Stimulated activated CD8-positive, alpha-beta memory T cell treated with anti-CD3 and anti-CD28 coated beads, Interleukin-12 subunit alpha, Interleukin-12 subunit beta, amount 100 ng/mL, for 1 hour (primary cell): ENCODE measurements around the gene SH3RF1.

ENCODE experiments used
- DNase-seq: peaks from one replicate; pipeline ENCODE4 v3.0.0-alpha.2; 2020; ENCODE audit warnings: low read depth

SH3RF1 gene

DNA sequence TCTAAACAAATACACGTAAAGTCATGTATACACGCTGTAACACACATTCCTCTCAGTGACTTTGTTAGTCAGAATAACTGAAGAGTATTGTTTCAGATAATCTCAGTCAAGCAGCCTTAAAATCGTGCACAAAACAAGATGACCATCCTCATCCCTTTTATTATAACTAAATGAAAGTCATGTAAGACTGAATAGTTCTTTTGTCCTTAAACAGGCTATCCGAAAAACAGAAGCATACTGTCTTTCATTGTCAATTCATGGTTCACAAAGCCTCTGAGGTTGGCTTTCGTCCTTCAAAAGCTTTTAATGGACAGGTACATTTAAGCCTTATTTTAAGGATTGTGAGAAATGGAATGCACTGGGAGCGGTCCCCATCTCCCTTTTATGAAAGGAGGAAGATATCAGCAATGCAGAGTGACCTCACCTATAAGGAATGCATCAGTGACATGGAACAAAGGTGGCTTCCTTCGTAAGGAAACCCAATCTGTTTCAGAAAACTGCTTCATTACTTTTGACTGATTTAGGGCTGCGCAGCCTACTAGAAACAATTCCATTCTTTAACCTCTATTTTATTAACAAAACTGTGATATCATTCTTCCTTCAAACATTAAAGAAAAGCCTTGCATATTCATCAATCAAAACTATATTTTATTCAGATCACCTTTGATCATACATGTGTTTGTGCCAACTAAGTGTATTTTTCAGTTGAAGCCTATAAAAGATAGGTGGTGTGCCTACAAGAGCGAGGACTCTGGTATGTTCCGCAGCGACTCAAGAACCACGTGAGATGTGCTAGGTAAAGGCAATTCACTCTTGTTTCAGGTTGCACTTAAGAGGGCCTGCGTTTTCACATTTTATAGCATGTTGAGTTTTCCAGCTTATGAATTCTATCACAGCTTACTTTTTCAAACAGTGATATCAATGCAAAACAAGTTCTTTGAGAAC, 19.2 kb downstream of the SH3RF1 start:
- no peak for DNase-seq

DNA sequence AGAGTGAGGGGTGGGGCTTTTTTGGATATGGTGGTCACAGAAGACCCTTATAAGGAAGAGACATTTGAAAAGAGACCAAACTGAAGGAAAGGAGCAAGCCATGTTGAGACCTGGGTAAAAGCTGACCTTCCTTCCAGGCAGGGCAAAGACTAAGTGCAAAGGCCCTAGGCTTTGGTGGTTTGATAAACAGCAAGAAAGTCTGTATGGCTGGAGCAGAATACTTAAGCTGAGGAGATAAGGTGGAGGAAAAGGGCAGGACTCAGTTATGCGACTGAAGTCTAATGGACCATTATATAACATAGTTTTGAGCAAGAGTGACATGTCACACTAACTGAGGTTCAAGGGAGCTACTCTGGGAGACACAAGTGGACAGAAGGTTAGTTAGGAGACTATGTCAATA, 20.0 kb downstream of the SH3RF1 start:
- DNase-seq: no peak

DNA sequence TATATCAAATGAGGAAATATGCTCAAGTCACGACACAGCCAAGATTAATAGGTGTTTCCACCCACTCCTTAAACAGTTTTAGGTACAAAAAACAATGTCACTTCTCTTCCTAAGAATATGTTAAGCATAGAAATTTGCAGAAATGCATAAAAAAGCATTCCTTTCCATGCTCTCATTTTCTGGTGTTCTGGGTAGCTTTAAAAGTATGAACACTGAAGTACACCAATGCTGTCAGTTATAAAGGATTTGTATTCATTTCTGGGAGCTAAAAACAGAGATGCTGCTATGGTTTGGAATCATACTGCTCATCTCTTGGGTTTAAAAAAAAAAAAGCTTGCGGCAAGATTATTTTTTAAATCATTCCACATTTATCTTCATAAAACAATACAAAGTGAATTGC, 20.8 kb downstream of the SH3RF1 start:
- no peak for DNase-seq

DNA sequence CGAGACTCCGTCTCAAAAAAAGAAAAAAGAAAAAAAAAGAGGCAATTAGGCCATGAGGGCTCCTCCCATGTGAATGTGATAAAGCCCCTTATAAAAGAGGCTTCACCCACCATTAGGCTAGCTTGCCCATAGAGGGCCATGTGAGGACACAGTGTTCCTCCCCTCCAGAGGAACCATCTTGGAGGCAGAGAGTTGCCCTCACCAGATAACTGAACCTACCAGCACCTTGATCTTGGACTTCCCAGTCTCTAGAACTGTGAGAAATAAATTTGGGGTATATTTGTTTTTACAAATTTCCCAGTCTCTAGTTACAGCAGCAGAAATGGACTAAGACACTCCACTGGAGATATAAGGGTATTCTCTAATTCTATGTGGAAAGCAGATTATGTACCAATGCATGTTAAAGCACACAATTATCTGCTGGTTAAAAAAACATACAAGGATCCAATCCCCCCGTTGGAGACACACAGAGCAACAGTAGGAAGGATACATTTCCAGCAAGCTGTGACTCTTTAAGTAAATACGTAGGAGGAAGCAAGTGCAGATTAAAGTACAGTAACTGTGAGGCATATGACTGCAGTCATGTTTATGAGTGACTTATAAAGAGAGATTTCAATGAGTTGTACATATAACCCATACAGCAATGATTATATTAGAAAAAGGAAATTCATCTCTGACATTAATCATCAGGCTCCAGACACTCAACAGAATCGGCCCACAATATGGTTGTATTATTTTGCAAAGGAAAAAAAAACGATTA, 21.4 kb downstream of the SH3RF1 start:
- no peak for DNase-seq

DNA sequence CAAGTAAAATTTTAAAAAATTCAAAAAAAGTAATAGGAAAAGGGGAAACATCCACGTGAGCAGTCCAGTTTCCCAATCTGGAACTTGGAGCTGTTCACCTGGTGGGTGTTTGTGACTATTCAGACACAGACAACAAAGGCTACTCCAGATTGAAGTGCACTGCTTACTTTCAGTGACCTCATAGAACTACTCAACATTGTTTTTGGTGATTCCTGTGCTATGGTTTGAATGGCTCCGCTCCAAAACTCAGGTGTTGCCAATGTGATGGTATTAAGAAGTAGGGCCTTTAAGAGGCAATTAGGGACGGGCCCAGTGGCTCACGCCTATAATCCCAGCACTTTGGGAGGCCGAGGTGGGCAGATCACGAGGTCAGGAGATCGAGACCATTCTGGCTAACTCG, 22.1 kb downstream of the SH3RF1 start:
- DNase-seq: no peak

DNA sequence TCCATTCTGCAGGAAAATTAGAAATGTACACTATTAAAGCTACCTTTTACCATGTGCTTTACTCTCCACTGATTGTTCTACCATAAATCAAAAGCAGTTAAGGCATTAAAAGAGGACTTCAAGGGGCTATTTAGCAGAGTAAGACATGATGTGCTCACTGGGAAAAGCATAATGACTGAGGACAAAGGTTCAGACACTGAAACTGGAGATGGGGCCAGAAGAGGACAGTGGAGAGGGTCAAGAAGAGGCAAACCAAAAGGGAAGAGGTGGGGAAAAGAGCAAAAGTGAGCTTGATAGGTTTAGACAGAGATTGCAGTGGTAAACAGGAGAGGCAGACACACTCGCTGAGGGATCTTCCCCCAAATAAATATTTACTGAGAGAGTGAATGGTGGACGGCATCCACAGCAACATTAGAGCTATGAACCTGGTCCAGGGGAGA, 23.8 kb downstream of the SH3RF1 start:
- no peak for DNase-seq

DNA sequence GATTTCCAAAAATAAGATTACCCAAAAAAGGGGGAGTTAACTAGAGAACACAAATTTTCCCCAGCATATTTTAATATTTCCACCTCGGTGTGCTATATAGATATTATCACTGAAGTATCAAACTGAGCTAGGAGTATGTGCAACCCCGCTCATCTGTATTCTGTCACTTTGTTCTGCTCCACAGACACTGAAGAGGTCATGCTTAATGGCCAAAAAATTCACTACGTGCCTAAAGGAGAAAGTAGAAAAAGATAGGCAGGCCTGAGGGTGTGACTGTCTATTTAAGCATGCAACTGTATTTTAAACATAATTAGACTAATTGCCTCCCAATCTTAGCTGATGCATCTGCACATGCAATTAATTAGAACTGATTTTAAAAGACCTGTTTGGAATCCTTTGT, 24.5 kb downstream of the SH3RF1 start:
- DNase-seq: no peak

DNA sequence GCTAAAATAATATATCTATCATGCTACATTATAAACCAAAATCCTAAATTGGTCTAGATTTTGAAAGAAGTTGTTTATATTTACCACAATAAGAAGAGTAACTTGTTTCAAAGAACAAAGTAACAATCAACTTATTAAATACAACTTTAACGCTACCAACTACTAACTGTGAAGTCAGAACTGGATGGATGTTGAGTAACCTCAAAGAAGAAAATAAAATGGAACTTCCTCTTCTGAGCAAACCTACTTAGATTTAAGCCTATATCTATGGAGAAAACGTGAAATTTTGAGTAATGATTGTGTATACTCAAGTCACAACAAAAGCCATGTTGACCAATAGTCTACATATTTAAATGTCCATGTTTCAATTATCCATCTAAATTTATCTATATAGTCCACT, 25.7 kb downstream of the SH3RF1 start:
- no peak for DNase-seq

DNA sequence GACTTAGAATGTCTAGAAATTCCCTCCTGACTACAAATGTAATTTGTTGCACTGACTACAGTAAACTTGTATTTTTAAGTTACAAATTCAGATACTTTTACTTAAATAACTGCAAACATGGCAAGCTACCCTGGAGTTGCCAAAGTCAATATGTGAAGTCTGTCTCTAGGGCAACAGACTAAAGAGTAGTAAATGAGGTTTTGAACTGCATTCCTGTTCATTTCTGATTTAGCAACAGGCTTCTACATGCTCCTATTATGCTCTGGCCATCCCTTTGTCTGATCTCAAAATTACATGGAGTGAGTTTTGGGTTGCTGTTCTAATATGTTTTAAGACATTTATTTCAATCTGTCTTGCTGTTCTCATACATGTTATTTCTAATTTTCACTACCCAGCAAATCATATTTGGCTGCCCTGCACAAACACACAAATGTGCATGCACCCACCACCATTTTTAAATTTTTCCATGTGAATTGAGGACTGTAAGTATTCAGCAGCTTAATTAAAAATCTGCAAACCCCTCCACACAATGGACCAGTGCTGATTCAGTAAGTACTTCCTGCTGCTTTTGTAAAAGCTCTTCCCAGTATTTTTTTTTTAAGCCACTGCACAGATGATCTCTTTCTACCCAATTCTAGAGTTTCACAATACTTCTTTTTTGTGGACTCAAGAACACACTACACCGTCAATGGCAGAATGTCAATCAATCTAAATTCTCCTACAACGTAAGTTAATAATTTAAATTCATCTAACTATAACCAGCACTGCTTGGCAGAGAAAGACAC, 26.7 kb downstream of the SH3RF1 start:
- DNase-seq: no peak

DNA sequence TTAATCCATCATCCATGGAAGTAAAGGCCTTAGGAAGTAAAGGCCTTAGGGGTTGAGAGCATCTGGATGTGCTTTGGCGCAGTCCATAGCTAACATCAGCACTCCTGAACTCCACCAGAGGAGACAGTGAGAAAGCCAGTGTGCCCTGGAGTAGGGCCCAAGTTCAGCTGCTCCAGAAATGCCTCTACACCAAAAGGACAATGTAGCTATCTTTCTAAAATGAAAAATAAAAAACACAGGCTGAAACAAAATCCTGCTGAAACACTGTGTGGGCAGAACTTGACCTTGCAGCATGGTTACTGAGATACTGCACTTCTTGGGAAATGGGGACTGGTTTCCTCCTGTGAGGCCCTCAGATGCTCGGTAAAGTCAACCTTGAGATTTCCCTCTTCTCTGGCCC, 29.3 kb downstream of the SH3RF1 start:
- DNase-seq: no peak

DNA sequence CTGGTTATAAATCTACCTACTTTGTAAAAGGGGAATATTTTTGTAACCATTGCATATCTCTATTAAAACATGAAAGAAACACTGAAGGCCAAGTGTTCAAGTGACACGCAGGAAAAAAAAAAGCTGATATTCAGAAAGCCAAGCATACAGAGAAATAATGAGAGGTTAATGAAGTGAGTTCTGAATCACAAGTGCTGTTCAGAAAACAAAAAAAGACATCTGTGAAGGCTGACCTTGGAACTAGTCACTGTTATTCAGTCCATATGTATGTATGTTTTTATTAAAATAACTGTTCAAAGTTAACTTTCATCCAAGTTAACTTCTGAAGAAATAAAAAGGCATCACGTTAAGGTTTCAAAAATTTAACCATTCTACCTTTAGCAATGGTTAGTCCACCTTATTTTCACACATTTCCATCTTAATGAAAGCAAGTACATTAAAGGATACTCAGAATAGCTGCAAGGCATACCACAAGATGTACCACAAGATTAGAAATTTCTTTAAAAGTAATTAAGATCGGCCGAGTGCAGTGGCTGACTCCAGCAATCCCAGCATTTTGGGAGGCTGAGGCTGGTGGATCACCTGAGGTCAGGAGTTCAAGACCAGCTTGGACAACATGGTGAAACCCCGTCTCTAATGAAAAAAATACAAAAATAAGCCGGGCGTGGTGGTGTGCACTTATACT, 31.4 kb downstream of the SH3RF1 start:
- DNase-seq: no peak

DNA sequence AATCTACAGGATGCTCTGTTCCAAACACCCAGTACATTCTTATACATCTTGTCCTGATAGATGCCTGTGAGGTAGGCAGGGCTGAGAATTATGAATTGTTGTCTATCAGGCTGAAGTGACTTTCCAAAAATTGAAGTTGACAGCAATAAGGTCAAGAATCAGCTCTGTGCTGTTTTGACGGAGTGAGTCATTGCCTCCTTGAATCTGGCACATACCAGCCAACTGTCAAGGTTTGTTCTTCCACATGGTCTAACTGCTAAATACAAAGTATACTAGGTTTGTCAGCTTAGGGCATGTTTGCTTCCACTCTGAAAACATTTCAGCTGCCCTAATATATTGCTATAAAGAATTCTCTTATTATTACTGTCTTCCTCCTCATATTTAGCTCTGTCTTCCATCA, 32.3 kb downstream of the SH3RF1 start:
- DNase-seq: no peak

DNA sequence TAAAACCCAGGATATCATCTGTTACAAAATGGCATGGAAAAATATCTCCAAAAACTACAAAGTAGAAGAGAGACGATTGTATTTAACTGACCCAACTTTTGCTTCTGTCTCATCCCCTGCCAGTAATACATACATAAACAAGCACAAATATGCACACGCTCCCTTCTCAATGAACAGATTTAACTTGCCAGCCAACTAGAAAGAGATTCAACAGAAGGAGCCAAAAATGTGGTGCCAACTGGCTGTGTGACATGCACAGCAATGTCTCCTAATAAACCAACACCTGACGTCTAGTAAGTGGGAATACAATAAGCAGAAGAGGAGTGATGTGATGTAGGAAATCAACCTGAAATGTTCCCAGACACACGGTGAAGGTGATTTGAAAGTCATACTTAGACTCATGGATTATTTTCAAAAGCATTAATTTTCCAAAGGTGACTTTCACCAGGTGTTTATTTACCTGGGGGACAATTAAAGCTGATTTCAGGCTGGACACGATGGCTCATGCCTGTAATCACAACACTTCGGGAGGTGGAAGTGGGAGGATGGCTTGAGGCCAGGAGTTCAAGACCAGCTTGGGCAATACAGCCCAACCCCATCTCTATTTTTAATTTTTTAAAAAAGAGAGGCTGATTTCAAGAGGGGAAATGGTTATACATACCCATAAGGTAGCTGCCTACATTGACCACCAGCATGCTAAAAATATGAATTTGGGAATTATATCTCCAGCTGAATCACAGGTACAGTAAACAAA, 33.7 kb downstream of the SH3RF1 start:
- DNase-seq: no peak

DNA sequence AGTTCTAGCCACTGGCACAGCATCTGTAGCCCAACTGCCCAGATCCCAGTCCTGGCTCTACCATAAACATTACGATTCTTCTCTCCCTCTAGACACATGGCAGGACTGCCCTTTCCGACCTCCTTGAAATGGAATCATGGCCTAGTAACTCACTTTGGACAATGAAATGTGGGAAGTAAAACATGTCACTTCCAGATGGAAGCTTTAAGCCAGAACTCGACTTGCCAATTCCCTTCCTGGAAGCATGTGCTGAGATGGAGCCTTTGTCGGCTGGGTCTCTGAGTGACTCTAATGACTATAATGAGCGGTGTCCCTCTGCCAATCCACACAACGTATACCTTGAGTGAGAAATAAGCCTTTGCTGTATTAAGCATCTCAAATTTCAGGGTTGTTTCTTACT, 34.7 kb downstream of the SH3RF1 start:
- DNase-seq: no peak

DNA sequence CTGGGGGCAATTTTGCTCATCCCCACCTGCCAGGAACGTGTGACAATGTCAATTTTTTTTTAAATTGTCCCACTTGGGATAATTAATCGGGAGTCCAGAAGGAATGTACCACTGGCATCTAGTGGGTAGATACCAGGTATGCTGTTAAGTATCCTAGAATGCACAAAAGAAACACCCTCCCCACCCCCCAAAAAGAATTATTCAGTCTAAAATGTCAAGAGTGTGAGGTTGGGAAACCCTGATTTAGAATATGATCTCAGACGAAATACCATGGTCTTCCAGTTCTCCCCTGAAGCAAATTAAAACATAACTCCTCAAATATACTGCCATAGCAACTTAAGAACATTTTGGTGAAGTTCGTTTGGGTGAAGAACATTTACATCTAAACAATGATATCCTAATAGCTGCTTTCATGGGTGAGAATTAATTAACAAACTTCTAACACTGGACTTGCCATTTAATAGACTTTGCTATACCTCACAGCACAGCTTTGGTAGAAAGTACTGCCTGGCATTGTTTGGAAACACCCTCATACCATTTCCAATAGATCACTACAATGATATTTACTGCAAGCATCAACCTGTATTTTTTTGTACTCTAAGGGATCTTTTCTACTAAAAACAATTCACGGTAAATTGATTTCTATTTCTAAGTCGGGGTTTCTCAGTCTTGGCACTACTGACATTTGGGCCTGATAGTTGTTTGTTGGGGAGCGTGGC, 36.5 kb downstream of the SH3RF1 start:
- no peak for DNase-seq

DNA sequence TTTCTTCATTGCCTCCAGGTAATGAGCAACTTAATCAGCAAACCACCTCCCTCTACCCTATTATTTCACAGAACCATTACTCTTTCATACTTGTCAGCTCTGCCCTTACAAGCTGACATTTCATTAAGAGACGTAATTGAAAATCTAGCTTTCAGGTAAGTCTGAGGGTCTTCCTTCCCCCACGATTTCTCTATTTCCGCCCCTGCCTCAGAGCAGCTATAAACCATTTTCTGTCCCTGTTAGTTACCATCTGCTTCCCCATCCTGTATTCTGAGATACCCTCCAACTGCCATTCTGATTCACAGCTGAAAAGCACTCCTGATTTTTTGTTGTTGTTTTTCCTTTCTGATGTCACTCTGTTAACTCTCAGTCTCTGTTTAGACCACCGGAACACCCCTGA, 37.1 kb downstream of the SH3RF1 start:
- no peak for DNase-seq

DNA sequence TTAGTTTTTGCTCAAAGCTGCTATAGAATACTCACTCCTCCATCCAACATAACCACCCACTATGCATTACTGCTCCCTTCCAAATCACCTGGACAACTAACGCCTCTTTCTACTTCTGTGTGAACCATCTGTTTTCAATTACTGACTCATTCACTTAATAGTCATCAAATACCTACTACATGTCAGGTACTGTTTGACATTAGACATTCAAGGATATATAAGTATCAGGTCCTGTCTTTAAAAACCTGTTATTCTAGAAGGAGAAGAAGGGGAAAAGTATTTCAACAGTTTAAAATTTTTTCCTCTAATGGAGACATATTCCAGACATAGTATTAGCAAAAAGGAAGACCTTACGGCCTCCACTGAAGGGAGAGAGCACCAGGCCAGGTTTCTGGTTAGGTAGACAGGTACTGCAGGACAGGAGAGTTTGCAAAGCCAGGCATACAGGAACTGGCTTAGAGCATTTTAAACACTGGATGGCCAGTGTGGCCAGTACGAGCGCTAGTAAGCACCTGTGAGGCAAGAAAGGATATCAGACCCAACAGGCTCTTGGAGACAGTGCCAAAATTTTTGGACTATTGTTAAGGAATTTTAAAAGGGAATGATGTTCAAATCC, 39.0 kb downstream of the SH3RF1 start:
- no peak for DNase-seq

DNA sequence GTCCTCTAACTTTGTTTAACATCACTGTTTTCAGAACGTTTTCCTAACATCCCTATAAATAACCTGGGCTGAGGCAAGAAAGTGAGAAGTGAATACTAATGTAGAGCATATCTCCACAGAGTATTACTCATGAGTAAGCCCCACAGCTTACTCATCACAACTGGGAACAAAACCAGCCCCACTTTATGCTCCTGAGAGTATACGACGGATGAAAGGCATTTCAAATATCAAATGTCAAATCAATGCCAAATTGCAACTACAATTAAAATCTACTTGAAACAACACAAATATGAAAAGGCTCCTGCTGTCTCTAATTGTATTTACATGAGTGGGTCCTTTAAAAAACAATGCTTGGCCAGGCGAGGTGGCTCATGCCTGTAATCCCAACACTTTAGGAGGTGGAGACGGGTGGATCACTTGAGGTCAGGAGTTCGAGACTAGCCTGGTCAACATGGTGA, 41.2 kb downstream of the SH3RF1 start:
- no peak for DNase-seq

DNA sequence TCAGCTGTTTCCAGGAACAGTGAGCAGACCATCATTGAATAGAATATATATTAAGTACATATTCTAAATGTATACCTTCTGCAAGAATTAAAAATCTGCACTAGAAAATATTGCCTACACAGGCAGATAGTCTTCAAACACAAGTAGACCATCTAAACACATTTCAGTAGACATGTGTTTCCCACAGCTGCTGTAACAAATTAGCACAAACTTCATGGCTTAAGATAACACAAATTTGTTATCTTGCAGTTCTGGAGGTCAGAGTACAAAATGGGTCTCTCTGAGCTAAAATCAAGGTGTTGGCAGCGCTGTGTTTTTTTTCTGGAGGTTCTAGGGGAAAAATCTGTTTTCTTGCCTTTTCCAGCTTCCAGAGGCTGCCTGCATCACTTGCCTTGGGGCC, 42.7 kb downstream of the SH3RF1 start:
- DNase-seq: no peak

DNA sequence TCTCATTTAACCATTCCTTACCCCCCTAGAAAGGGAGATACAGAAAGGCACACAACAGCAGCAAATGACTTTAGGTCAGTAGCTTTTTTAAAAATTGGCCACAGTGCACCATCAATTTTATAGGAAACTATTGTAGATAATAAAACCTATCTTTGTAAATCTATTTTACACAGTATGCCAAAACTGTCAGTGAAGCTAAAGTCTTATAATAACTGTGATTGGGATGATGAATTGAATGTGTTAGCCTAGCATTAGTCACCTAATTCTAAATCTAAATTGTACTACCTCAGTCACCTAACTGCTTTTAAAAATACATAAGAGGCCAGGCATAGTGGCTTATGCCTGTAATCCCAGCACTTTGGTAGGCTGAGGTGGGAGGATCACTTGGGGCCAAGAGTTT, 44.2 kb downstream of the SH3RF1 start:
- DNase-seq: no peak
